H1 (cell line): Measurements from ENCODE around the gene ERO1B. TPM values are rescaled to one million over a fixed set of nuclear protein-coding genes. Genes with fewer than 3 reads are reported as not detected.

ENCODE experiments used
- CTCF ChIA-PET: fragments of 300-600 bp; sonication (Branson Sonifier 250); formaldehyde crosslinking; loops from one replicate; lab custom pipeline; 2021; ENCODE audit not compliant: partially characterized antibody; lab: Charles Lee
- POLR2A ChIA-PET: fragments of 300-600 bp; sonication (Branson Sonifier 250); formaldehyde crosslinking; loops from one replicate; lab custom pipeline; 2021; ENCODE audit warnings: inconsistent platforms; ENCODE audit not compliant: partially characterized antibody; lab: Charles Lee
- DNase-seq, 2 experiments: peaks; one replicate each; pipeline versions ENCODE4 v3.0.0 to v3.0.0-alpha.2; 2010 to 2022; ENCODE audit warnings: low spot score in 2 of 2, low read depth in 1 of 2, mixed read lengths in 1 of 2
- FAIRE-seq: peaks from 2 replicates; lab custom pipeline; 2011; peaks lifted over from hg19 to GRCh38; lab: Jason Lieb, UNC
- H2AFZ ChIP-seq: 2 replicates; pipeline ENCODE4 v1.8.1; 2012; ENCODE audit warnings: low read length, inconsistent platforms
- H2AK5ac ChIP-seq: 2 replicates; pipeline ENCODE4 v1.6.1; 2013; ENCODE audit warnings: low read depth, low read length
- H2BK120ac ChIP-seq: replicated peaks from 2 replicates; pipeline ENCODE3; 2013; ENCODE audit warnings: low read depth, low read length, inconsistent platforms
- H2BK12ac ChIP-seq: 2 replicates; pipeline ENCODE4 v1.6.1; 2013; ENCODE audit warnings: low read depth, low read length
- H2BK15ac ChIP-seq: 2 replicates; pipeline ENCODE4 v1.6.1; 2013; ENCODE audit warnings: low read length
- H2BK20ac ChIP-seq: 2 replicates; pipeline ENCODE4 v1.6.1; 2013; ENCODE audit warnings: low read length
- H2BK5ac ChIP-seq: 2 replicates; pipeline ENCODE4 v1.6.1; 2013; ENCODE audit warnings: low read depth, low read length
- H3K14ac ChIP-seq: 2 replicates; pipeline ENCODE4 v1.6.1; 2013; ENCODE audit warnings: inconsistent platforms; ENCODE audit not compliant: insufficient read length
- H3K18ac ChIP-seq: 2 replicates; pipeline ENCODE4 v1.6.1; 2013; ENCODE audit warnings: low read length; ENCODE audit errors: extremely low read depth
- H3K23ac ChIP-seq: 2 replicates; pipeline ENCODE4 v1.6.1; 2013; ENCODE audit warnings: inconsistent platforms; ENCODE audit not compliant: insufficient read length
- H3K23me2 ChIP-seq: 2 replicates; pipeline ENCODE4 v1.6.1; 2013; ENCODE audit warnings: low read depth, low read length
- H3K27ac ChIP-seq: 2 replicates; pipeline ENCODE4 v1.6.1; 2011; ENCODE audit warnings: low read depth, low read length, inconsistent platforms
- H3K27me3 ChIP-seq, 4 experiments: replicated peaks in 1 of 4; 1 replicate in 1 of 4; 2 replicates in 3 of 4; pipeline versions ENCODE4 v1.6.1 to v1.8.1; 2011 to 2013; ENCODE audit warnings: low read length in 3 of 4, mild to moderate bottlenecking in 3 of 4, inconsistent platforms in 2 of 4, mixed read lengths in 2 of 4, moderate library complexity in 1 of 4; ENCODE audit not compliant: control insufficient read depth in 3 of 4, insufficient read depth in 3 of 4; ENCODE audit errors: extremely low read depth in 1 of 4
- H3K36me3 ChIP-seq, 4 experiments: 2 replicates each; pipeline versions ENCODE4 v1.6.1 to v1.8.1; 2011 to 2013; ENCODE audit warnings: mild to moderate bottlenecking in 4 of 4, low read length in 3 of 4, moderate library complexity in 2 of 4, control low read depth in 1 of 4, inconsistent platforms in 1 of 4; ENCODE audit not compliant: insufficient read depth in 4 of 4, control insufficient read depth in 2 of 4
- H3K4ac ChIP-seq: replicated peaks from 2 replicates; pipeline ENCODE3; 2013; ENCODE audit warnings: low read length, low read depth, mixed read lengths, inconsistent platforms; ENCODE audit not compliant: insufficient read length
- H3K4me1 ChIP-seq, 4 experiments: replicated peaks in 1 of 4; 1 replicate in 1 of 4; 2 replicates in 3 of 4; pipeline versions ENCODE4 v1.6.1 to v1.8.1; 2011 to 2013; ENCODE audit warnings: low read length in 3 of 4, inconsistent platforms in 2 of 4, mixed read lengths in 1 of 4; ENCODE audit not compliant: insufficient read depth in 4 of 4, control insufficient read depth in 3 of 4
- H3K4me2 ChIP-seq, 2 experiments: 2 replicates each; pipeline versions ENCODE4 v1.6.1 to v1.8.1; 2011 to 2013; ENCODE audit warnings: low read depth in 2 of 2, low read length in 2 of 2, control low read depth in 1 of 2, inconsistent platforms in 1 of 2, mild to moderate bottlenecking in 1 of 2; ENCODE audit not compliant: insufficient read depth in 1 of 2
- H3K4me3 ChIP-seq, 4 experiments: fragments of 200-600, 300-600 bp in 1 of 4; sonication (generic), shearing (Covaris generic), sonication (Bioruptor Twin) in 1 of 4; 2 replicates each; pipeline versions ENCODE4 v1.5.1 to v1.8.1; 2011 to 2016; ENCODE audit warnings: low read length in 4 of 4, low read depth in 3 of 4, control low read depth in 2 of 4, inconsistent platforms in 2 of 4, mild to moderate bottlenecking in 2 of 4, mixed read lengths in 1 of 4, moderate library complexity in 1 of 4; ENCODE audit not compliant: insufficient read depth in 2 of 4; ENCODE audit errors: extremely low read depth in 1 of 4
- H3K56ac ChIP-seq: replicated peaks from 2 replicates; pipeline ENCODE3; 2013; ENCODE audit warnings: low read depth, mild to moderate bottlenecking, mixed read lengths, low read length, inconsistent platforms; ENCODE audit not compliant: insufficient read length
- H3K79me1 ChIP-seq: 2 replicates; pipeline ENCODE4 v1.6.1; 2013; ENCODE audit warnings: low read depth, low read length, control low read depth
- H3K79me2 ChIP-seq, 2 experiments: 2 replicates each; pipeline versions ENCODE4 v1.6.1 to v1.8.1; 2012 to 2013; ENCODE audit warnings: low read length in 2 of 2, mild to moderate bottlenecking in 2 of 2, inconsistent platforms in 1 of 2; ENCODE audit not compliant: insufficient read depth in 2 of 2, control insufficient read depth in 1 of 2
- H3K9ac ChIP-seq, 4 experiments: replicated peaks in 1 of 4; 1 replicate in 1 of 4; 2 replicates in 3 of 4; pipeline versions ENCODE4 v1.6.1 to v1.8.1; 2011 to 2013; ENCODE audit warnings: low read depth in 3 of 4, low read length in 3 of 4, control low read depth in 2 of 4, mild to moderate bottlenecking in 2 of 4, moderate library complexity in 2 of 4, inconsistent platforms in 1 of 4; ENCODE audit errors: extremely low read depth in 1 of 4
- H3K9me3 ChIP-seq, 2 experiments: 2 replicates each; pipeline versions ENCODE4 v1.6.1 to v1.8.1; 2012 to 2013; ENCODE audit warnings: mild to moderate bottlenecking in 2 of 2, moderate library complexity in 2 of 2, control low read depth in 1 of 2, inconsistent platforms in 1 of 2, low read depth in 1 of 2, low read length in 1 of 2, mixed read lengths in 1 of 2; ENCODE audit not compliant: insufficient read depth in 2 of 2
- H4K20me1 ChIP-seq, 2 experiments: replicated peaks in 1 of 2; 2 replicates each; pipeline versions ENCODE3 to v1.8.1; 2011 to 2013; ENCODE audit warnings: inconsistent platforms in 2 of 2, low read length in 2 of 2, mild to moderate bottlenecking in 1 of 2; ENCODE audit not compliant: insufficient read depth in 2 of 2, control insufficient read depth in 1 of 2
- H4K5ac ChIP-seq: 2 replicates; pipeline ENCODE4 v1.6.1; 2013; ENCODE audit warnings: low read length, low read depth, mixed read lengths, inconsistent platforms; ENCODE audit not compliant: insufficient read length
- H4K8ac ChIP-seq: 2 replicates; pipeline ENCODE4 v1.8.0; 2013; ENCODE audit warnings: mild to moderate bottlenecking, moderate library complexity, low read length, inconsistent platforms; ENCODE audit not compliant: insufficient read depth; ENCODE audit errors: extremely low read depth
- H4K91ac ChIP-seq: replicated peaks from 2 replicates; pipeline ENCODE3; 2013; ENCODE audit warnings: low read length, mixed read lengths, inconsistent platforms; ENCODE audit not compliant: insufficient read length
- ASH2L ChIP-seq: fragments of 200-600, 300-600 bp; sonication (generic); IDR thresholded peaks from one replicate; pipeline ENCODE4 v1.7.1; 2017; ENCODE audit warnings: low read length
- ATF2 ChIP-seq: IDR thresholded peaks from 2 replicates; pipeline ENCODE4 v1.6.1; 2012; ENCODE audit warnings: low read length, inconsistent platforms
- EZH2 ChIP-seq: fragments of 200-600 bp; sonication (generic); IDR thresholded peaks from 2 replicates; pipeline ENCODE4 v1.7.1; 2012; ENCODE audit warnings: low read depth, mild to moderate bottlenecking, moderate library complexity, low read length, inconsistent platforms; ENCODE audit not compliant: severe bottlenecking
- HDAC6 ChIP-seq: IDR thresholded peaks from one replicate; pipeline ENCODE4 v1.7.1; 2012; ENCODE audit warnings: low read depth, mild to moderate bottlenecking, inconsistent platforms, low read length, moderate library complexity
- WGBS, 2 experiments: shearing (Covaris generic) in 1 of 2; methylation state at CpG; one replicate each; pipeline versions ENCODE4 v1.1.6 to v1.1.7; 2013 to 2015; ENCODE audit warnings: low lambda C conversion rate in 2 of 2, mixed read lengths in 2 of 2, inconsistent platforms in 1 of 2, low coverage in 1 of 2, missing lambda C conversion rate in 1 of 2; ENCODE audit not compliant: insufficient replicate concordance in 2 of 2, insufficient coverage in 1 of 2, insufficient read length in 1 of 2; ENCODE audit errors: extremely low coverage in 1 of 2, missing lambda C conversion rate in 1 of 2; 5-methylcytosine and 5-hydroxymethylcytosine counted together
- polyA plus RNA-seq, 7 experiments: library from polyadenylated mRNA; depleted of rRNA in 3 of 7; stranded (reverse) in 5 of 7; unstranded in 2 of 7; fragments of >200 nt in 5 of 7; fragments of 200-250 nt in 2 of 7; gene quantifications; 1 replicate in 5 of 7; 2 replicates in 1 of 7; 4 replicates in 1 of 7; pipeline versions ENCODE4 v1.2.1 to v1.2.3, GENCODE V29; 2011 to 2013; ENCODE audit warnings: missing spikeins in 2 of 7, mixed read lengths in 2 of 7
- total RNA-seq: library from RNA; stranded (reverse); fragmentation: NEBNext Ultra II Directional; extraction: Animal tissue kit (Norgen Biotek cat#: 25700); gene quantifications from 2 replicates; pipeline ENCODE4 v1.2.1, GENCODE V29; 2021

The ERO1B gene
- total and polyA plus RNA-seq, 2 of the 8 experiments (the other 6 are each of a cell fraction or from before 2014, with no cell fraction given): 0.74 to 5.6 TPM

GRCh38 chr1:236175642-236176336 is 106.0 kb downstream of the ERO1B start:
- Histone ChIP-seq H3K27ac (no peak overlapping the region), H3K14ac (no peak overlapping the region), H3K79me1 (no peaks in the 10 kb centered on the region; the same call in 1 of the 2 replicates), H3K4me1 (peaks cover 0 to 4% (median under 1%) of the 10 kb centered on the region in 4 experiments; a peak in 2 of 7 replicates), H3K4me2 (no peak overlapping the region), H3K9me3 (no peaks in the 10 kb centered on the region), H3K36me3 (peaks cover 0 to 4% (median 0%) of the 10 kb centered on the region in 4 experiments; a peak in 1 of 8 replicates), H3K79me2 (no peaks in the 10 kb centered on the region), H4K91ac (no peak overlapping the region), H2AK5ac (no peak overlapping the region), H2BK20ac (no peak overlapping the region), H2AFZ (no peak overlapping the region), H3K9ac (no peak overlapping the region), H3K56ac (no peak overlapping the region), H4K20me1 (no peaks in the 10 kb centered on the region), H2BK120ac (no peak overlapping the region), H3K23me2 (no peaks in the 10 kb centered on the region; the same call in 1 of the 2 replicates), H2BK12ac (no peak overlapping the region), H3K27me3 (no peaks in the 10 kb centered on the region), H3K4me3 (no peak overlapping the region), H4K8ac (peak overlapping the region; percentile 5; the same call in 1 of the 2 replicates), H3K4ac (no peak overlapping the region), H2BK15ac (no peak overlapping the region), H4K5ac (no peak overlapping the region), H2BK5ac (no peak overlapping the region), H3K23ac (no peak overlapping the region), H3K18ac (no peak overlapping the region)
- POLR2A ChIA-PET: no interaction called here
- FAIRE-seq (no peak), DNase-seq (no peak)
- WGBS, 2 experiments: 83% methylated on average over 12 of the region's 12 CpGs; no CpG with 5 or more reads in 1 of the 2 experiments
- CTCF ChIA-PET: interaction anchor here (0.8 kb wide), 1 partner anchor 294 kb away, joined by 3 read pairs; no protein-coding TSS in a partner anchor
- TF ChIP-seq ASH2L: no peak
- TF ChIP-seq ATF2: no peak
- TF ChIP-seq HDAC6: no peak
- no peak for TF ChIP-seq EZH2
